Measurements from ENCODE around the gene CD300H. TPM values are rescaled to one million over a fixed set of nuclear protein-coding genes. Genes with fewer than 3 reads are reported as not detected.

Gene CD300H
- total RNA-seq, 4 donors from 2014 or later = not detected

GRCh38 chr17:74512624-74513091 lies 54.7 kb downstream of the CD300H start:
- intact Hi-C loops (cut with DNase I) = no loop called here
- Histone ChIP-seq H3K27me3 (no peaks in the 10 kb centered on the region), H3K4me3 (replicated peaks in 1 of 3) (no peak overlapping the region), H3K4me1 (no peaks in the 10 kb centered on the region), H3K27ac (no peak overlapping the region), H3K9me3 (no peaks in the 10 kb centered on the region), H3K36me3 (no peaks in the 10 kb centered on the region)
- DNase-seq = no peak
- 80 to 81% methylated on average over 7 of the region's 7 CpGs for WGBS, 2 donors
- no peak for TF ChIP-seq CTCF (IDR thresholded peaks at IDR 0.05)
- TF ChIP-seq POLR2A (IDR thresholded peaks at IDR 0.05) = no peak

- peak; percentile 57 to 70 for DNase-seq
- H3K36me3 ChIP-seq = no peaks in the 10 kb centered on the region
- intact Hi-C loops (cut with DNase I) = no loop called here
- H3K4me3 ChIP-seq (replicated peaks in 1 of 3) = no peak overlapping the region
- no peaks in the 10 kb centered on the region for H3K27me3 ChIP-seq
- no peak overlapping the region for H3K27ac ChIP-seq
- 53 to 74% methylated on average over 2 of the region's 2 CpGs for WGBS, 2 donors
- H3K9me3 ChIP-seq = no peaks in the 10 kb centered on the region
- no peak for TF ChIP-seq POLR2A (IDR thresholded peaks at IDR 0.05)
- no peak for TF ChIP-seq CTCF (IDR thresholded peaks at IDR 0.05)
- H3K4me1 ChIP-seq = no peaks in the 10 kb centered on the region
Measured at GRCh38 chr17:74512036-74512435, 55.3 kb downstream of the CD300H start.

Other genes with a start within 250 kb of the CD300H start
- gene KIF19, start 241.3 kb downstream of the CD300H start, total RNA-seq = 1 to 10 TPM in 3 of 4 donors, under 1 TPM in 1; 0.94 to 7.7 (median 2.2) TPM
- gene BTBD17, start 205.6 kb downstream of the CD300H start, total RNA-seq = under 1 TPM in 2 of 4 donors, not detected in 2; 0.67 to 0.89 TPM
- gene GPR142, start 200.0 kb downstream of the CD300H start, total RNA-seq = under 1 TPM in 1 of 4 donors, not detected in 3; 0.67 TPM
- gene GPRC5C, start 135.4 kb downstream of the CD300H start, total RNA-seq = 100 to 1,000 TPM in 3 of 4 donors, 10 to 100 TPM in 1; 73.2 to 194 (median 163) TPM
- gene CD300A, start 100.9 kb downstream of the CD300H start, total RNA-seq = 1 to 10 TPM in 2 of 4 donors, under 1 TPM in 2; 0.78 to 5.8 (median 2.1) TPM
- not detected for gene CD300LB, start 36.0 kb downstream of the CD300H start, total RNA-seq
- gene CD300C, start 21.4 kb downstream of the CD300H start, total RNA-seq = 1 to 10 TPM in 2 of 4 donors, under 1 TPM in 1, not detected in 1; 0.45 to 1.2 (median 1.1) TPM
- gene CD300LD, start 24.8 kb upstream of the CD300H start, total RNA-seq = not detected
- not detected for gene CD300E, start 56.2 kb upstream of the CD300H start, total RNA-seq
- not detected for gene CD300LF, start 145.4 kb upstream of the CD300H start, total RNA-seq
- gene RAB37, start 169.7 kb upstream of the CD300H start, total RNA-seq = 1 to 10 TPM in 1 of 4 donors, under 1 TPM in 3; 0.33 to 1.8 (median 0.39) TPM
- gene NHERF1, start 181.1 kb upstream of the CD300H start, total RNA-seq = 10 to 100 TPM; 21.9 to 63.4 (median 43.8) TPM
- 10 to 100 TPM; 33.1 to 46.5 (median 41.4) TPM for gene NAT9, start 208.8 kb upstream of the CD300H start, total RNA-seq